ENCODE measurements around the gene WT1. TPM values are rescaled to one million over a fixed set of nuclear protein-coding genes. Genes with fewer than 3 reads are reported as not detected.

The WT1 gene
- total and polyA plus RNA-seq, 4 donors, result 0.05 to 0.06 TPM; not detected in 2

GRCh38 chr11:32426819-32427615, 8.3 kb downstream of the WT1 start:
- DNase-seq (ENCODE audit: low spot score), result no peak
- Histone ChIP-seq H3K36me3 (ENCODE audit: control insufficient read depth in 4 of 4, insufficient read depth in 3 of 4, low read depth in 1 of 4, low read length in 3 of 4) (no peaks in the 10 kb centered on the region), H3K4me1 (ENCODE audit: control insufficient read depth in 4 of 4, insufficient read depth in 4 of 4, low read length in 3 of 4) (peaks cover 1 to 9% (median 5%) of the 10 kb centered on the region in 4 donors), H3K9me3 (ENCODE audit: control insufficient read depth in 4 of 4, low read length in 3 of 4) (peaks cover 0 to 3% (median 0%) of the 10 kb centered on the region in 4 donors), H3K27ac (ENCODE audit: low read depth in 1 of 2, low read length in 2 of 2) (no peak overlapping the region), H3K4me3 (ENCODE audit: low read depth in 1 of 3, low read length in 3 of 3) (peak overlapping the region in 1 of 3 donors; percentile 3), H3K27me3 (ENCODE audit: control insufficient read depth in 4 of 4, insufficient read depth in 4 of 4, low read length in 3 of 4) (peaks cover 5 to 34% (median 24%) of the 10 kb centered on the region in 4 donors), H3K9ac (ENCODE audit: low read depth in 1 of 2, low read length in 2 of 2) (no peak overlapping the region)
- 6% methylated on average over 59 of the region's 59 CpGs for WGBS
- no peak for TF ChIP-seq EGR1 (IDR thresholded peaks at IDR 0.05; ENCODE audit: low read depth in 2 of 2)

GRCh38 chr11:32426192-32426591, 9.1 kb downstream of the WT1 start:
- H3K27me3 ChIP-seq (ENCODE audit: control insufficient read depth in 4 of 4, insufficient read depth in 4 of 4, low read length in 3 of 4), result peaks cover 5 to 33% (median 21%) of the 10 kb centered on the region in 4 donors
- no peaks in the 10 kb centered on the region for H3K36me3 ChIP-seq (ENCODE audit: control insufficient read depth in 4 of 4, insufficient read depth in 3 of 4, low read depth in 1 of 4, low read length in 3 of 4)
- no peak overlapping the region for H3K9ac ChIP-seq (ENCODE audit: low read depth in 1 of 2, low read length in 2 of 2)
- H3K9me3 ChIP-seq (ENCODE audit: control insufficient read depth in 4 of 4, low read length in 3 of 4), result peaks cover 0 to 3% (median 0%) of the 10 kb centered on the region in 4 donors
- WGBS, result 17% methylated on average over 12 of the region's 12 CpGs
- H3K4me3 ChIP-seq (ENCODE audit: low read depth in 1 of 3, low read length in 3 of 3), result no peak overlapping the region
- H3K4me1 ChIP-seq (ENCODE audit: control insufficient read depth in 4 of 4, insufficient read depth in 4 of 4, low read length in 3 of 4), result peaks cover 1 to 8% (median 5%) of the 10 kb centered on the region in 4 donors
- no peak overlapping the region for H3K27ac ChIP-seq (ENCODE audit: low read depth in 1 of 2, low read length in 2 of 2)
- TF ChIP-seq ATF3 (IDR thresholded peaks at IDR 0.05), result no peak
- TF ChIP-seq CTCF (IDR thresholded peaks at IDR 0.05; ENCODE audit: low read depth, low read length, missing input control), result no peak
- no peak for TF ChIP-seq HNF4A (conservative IDR thresholded peaks at IDR 0.05)
- TF ChIP-seq EGR1 (IDR thresholded peaks at IDR 0.05; ENCODE audit: low read depth in 2 of 2), result no peak
- TF ChIP-seq HNF4G (IDR thresholded peaks at IDR 0.05), result no peak
- no peak for TF ChIP-seq ZBTB33 (IDR thresholded peaks at IDR 0.05)
- no peak for TF ChIP-seq RAD21 (IDR thresholded peaks at IDR 0.05)
- no peak for TF ChIP-seq RXRA (IDR thresholded peaks at IDR 0.05)
- no peak for TF ChIP-seq YY1 (IDR thresholded peaks at IDR 0.05)
- no peak for TF ChIP-seq FOXA1 (IDR thresholded peaks at IDR 0.05)
- TF ChIP-seq GABPA (IDR thresholded peaks at IDR 0.05 in 1 of 2, conservative IDR thresholded peaks at IDR 0.05 in 1 of 2), result no peak
- no peak for TF ChIP-seq REST (IDR thresholded peaks at IDR 0.05)
- no peak for TF ChIP-seq MAX (IDR thresholded peaks at IDR 0.05)
- no peak for TF ChIP-seq SP1 (IDR thresholded peaks at IDR 0.05)
- DNase-seq (ENCODE audit: low spot score), result no peak

Measured in liver (tissue), 9 donors.